H1 (cell line): ENCODE data around the gene TTLL9.

Experiments
- CHD2 ChIP-seq: IDR thresholded peaks from 2 replicates; pipeline ENCODE4 v1.6.1; 2012; ENCODE audit warnings: low read length, improper control_type of control experiment
- CREB1 ChIP-seq: IDR thresholded peaks from 2 replicates; pipeline ENCODE4 v1.6.1; 2012; ENCODE audit warnings: inconsistent platforms
- CTCF ChIP-seq, 3 experiments: IDR thresholded peaks; 1 replicate in 2 of 3; 2 replicates in 1 of 3; pipeline versions ENCODE4 v1.5.1 to v1.6.1; 2011; ENCODE audit warnings: low read length in 3 of 3, mild to moderate bottlenecking in 3 of 3, inconsistent platforms in 2 of 3, low read depth in 1 of 3, moderate library complexity in 1 of 3; ENCODE audit not compliant: insufficient read depth in 1 of 3; ENCODE audit errors: control extremely low read depth in 1 of 3
- EP300 ChIP-seq, 2 experiments: IDR thresholded peaks; 1 replicate in 1 of 2; 2 replicates in 1 of 2; pipeline ENCODE4 v1.6.1; 2011 to 2012; ENCODE audit warnings: low read depth in 2 of 2, low read length in 2 of 2, mild to moderate bottlenecking in 2 of 2, borderline replicate concordance in 1 of 2, inconsistent platforms in 1 of 2, moderate library complexity in 1 of 2
- MAX ChIP-seq: IDR thresholded peaks from 2 replicates; pipeline ENCODE4 v1.6.1; 2012; ENCODE audit warnings: inconsistent platforms
- POLR2AphosphoS5 ChIP-seq: IDR thresholded peaks from 2 replicates; pipeline ENCODE4 v1.6.1; 2011; ENCODE audit warnings: low read depth, low read length
- SIN3A ChIP-seq, 2 experiments: IDR thresholded peaks in 1 of 2; conservative IDR thresholded peaks in 1 of 2; 2 replicates each; pipeline ENCODE4 v1.6.1; 2011 to 2012; ENCODE audit warnings: low read length in 2 of 2, improper control_type of control experiment in 1 of 2, low read depth in 1 of 2, mild to moderate bottlenecking in 1 of 2
- SP1 ChIP-seq: IDR thresholded peaks from 2 replicates; pipeline ENCODE4 v1.6.1; 2011; ENCODE audit warnings: low read depth, low read length
- TAF1 ChIP-seq: IDR thresholded peaks from 2 replicates; pipeline ENCODE4 v1.6.1; 2011; ENCODE audit warnings: mild to moderate bottlenecking, low read depth, low read length

- TF ChIP-seq CTCF (IDR thresholded peaks at IDR 0.05; ENCODE audit: control extremely low read depth in 1 of 3, insufficient read depth in 1 of 3, low read depth in 1 of 3, low read length in 3 of 3) (no peak), EP300 (IDR thresholded peaks at IDR 0.05; ENCODE audit: borderline replicate concordance in 1 of 2, low read depth in 2 of 2, low read length in 2 of 2) (no peak), SP1 (no peak), CHD2 (no peak), SIN3A (conservative IDR thresholded peaks at IDR 0.05 in 1 of 2, IDR thresholded peaks at IDR 0.05 in 1 of 2; ENCODE audit: low read depth in 1 of 2, low read length in 2 of 2) (no peak), POLR2AphosphoS5 (no peak), CREB1 (no peak), MAX (no peak), TAF1 (no peak)
Measured at GRCh38 chr20:31927627-31928159, 57.3 kb downstream of the TTLL9 start.
